ENCODE measurements around the gene RFPL2. TPM values are rescaled to one million over a fixed set of nuclear protein-coding genes. Genes with fewer than 3 reads are reported as not detected.

RFPL2 gene
- total RNA-seq, 6 donors from 2014 or later = 0.49 TPM; not detected in 5

DNA sequence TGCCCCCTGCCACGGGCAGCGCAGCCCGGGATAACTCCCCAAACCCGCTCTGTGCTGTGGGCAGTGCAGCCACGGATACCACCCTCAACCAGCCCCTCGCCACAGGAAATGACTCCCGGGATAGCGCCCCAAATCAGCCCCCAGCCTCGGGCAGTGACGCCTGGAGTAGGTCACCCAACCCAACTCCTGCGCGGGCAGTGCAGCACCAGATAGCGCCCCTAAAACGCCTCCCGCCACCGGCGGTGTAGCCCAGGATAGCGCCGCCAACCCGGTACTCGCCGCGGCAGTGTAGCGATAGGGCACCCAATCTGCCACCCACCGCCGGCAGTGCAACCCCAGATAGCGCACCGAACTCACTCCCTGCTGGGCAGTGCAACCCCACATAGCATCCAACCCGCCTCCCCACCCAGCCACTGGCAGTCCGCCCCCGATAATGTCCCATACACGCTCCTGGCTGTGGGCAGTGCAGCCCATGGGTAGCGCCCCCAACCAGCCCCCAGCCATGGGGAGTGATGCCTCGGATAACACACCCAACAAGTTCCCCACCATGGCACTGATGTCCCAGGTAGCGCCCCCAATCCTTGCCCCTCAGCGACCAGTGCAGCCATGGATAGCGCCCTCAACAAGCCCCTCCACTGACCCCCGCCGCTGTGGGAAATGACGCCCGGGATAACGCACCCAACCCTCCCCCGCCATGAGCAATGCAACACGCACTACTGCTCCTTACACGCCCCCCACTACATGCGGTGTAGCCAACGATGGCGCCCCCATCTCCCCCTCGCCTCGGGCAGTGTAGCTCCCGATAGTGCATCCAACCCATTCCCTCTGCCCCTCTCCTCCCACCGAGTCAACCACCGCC lies 1.5 kb downstream of the RFPL2 start:
- Histone ChIP-seq H3K27ac (no peak overlapping the region), H3K36me3 (no peaks in the 10 kb centered on the region), H3K27me3 (peaks cover 0 to 19% (median 6%) of the 10 kb centered on the region in 4 donors), H3K4me3 (peak overlapping the region in 3 of 4 donors; percentile 25 to 37 (median 33)), H3K9me3 (no peaks in the 10 kb centered on the region), H3K4me1 (peaks cover 13 to 44% (median 17%) of the 10 kb centered on the region in 4 donors)
- ATAC-seq (ENCODE audit: low FRiP score in 2 of 2) (peak in 1 of 2 donors; percentile 13), DNase-seq (peak in 1 of 2 donors; percentile 72)
- TF ChIP-seq POLR2AphosphoS5 (IDR thresholded peaks at IDR 0.05) = no peak
- TF ChIP-seq, protein P1, sequence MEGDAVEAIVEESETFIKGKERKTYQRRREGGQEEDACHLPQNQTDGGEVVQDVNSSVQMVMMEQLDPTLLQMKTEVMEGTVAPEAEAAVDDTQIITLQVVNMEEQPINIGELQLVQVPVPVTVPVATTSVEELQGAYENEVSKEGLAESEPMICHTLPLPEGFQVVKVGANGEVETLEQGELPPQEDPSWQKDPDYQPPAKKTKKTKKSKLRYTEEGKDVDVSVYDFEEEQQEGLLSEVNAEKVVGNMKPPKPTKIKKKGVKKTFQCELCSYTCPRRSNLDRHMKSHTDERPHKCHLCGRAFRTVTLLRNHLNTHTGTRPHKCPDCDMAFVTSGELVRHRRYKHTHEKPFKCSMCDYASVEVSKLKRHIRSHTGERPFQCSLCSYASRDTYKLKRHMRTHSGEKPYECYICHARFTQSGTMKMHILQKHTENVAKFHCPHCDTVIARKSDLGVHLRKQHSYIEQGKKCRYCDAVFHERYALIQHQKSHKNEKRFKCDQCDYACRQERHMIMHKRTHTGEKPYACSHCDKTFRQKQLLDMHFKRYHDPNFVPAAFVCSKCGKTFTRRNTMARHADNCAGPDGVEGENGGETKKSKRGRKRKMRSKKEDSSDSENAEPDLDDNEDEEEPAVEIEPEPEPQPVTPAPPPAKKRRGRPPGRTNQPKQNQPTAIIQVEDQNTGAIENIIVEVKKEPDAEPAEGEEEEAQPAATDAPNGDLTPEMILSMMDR (IDR thresholded peaks at IDR 0.05) = no peak
- no peak for TF ChIP-seq POLR2A (IDR thresholded peaks at IDR 0.05)
- TF ChIP-seq EP300 (IDR thresholded peaks at IDR 0.05) = no peak
- 30 to 68% methylated on average over 17 to 43 of the region's 53 CpGs for WGBS, 2 donors

DNA sequence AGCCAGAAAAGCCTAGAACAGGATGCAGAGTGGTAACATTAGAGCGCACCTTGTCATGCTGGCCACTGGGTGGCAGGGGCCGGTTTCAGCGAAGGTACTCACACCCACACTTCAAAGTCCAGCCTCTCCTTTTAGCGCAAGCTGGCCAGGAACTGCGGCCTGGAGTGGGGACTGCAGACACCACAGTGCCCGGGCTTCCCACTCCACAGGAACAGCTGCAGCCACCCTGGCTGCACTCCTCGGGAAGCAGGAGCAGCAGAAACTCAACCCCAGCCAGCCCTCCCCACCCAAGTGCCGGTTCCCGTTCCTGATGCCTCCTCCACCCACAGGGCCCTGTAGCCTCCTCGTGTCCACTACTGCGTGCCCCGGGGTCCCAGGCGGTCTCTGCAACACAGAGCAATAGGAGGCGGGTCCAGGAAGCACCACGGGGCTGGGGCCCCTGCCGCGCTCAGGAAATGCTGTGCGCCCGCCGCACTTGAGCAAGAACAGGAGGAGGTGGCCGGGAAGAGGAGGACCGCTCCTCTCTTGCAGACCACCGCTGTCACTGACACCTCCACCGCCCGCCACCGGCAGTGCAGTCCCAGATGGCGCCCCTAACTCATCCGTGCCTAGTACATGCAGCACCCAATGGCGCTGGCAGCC lies 2.2 kb downstream of the RFPL2 start:
- Histone ChIP-seq H3K4me1 (peaks cover 13 to 44% (median 17%) of the 10 kb centered on the region in 4 donors), H3K9me3 (no peaks in the 10 kb centered on the region), H3K36me3 (no peaks in the 10 kb centered on the region), H3K4me3 (peak overlapping the region in 3 of 4 donors; percentile 20 to 37 (median 33)), H3K27ac (no peak overlapping the region), H3K27me3 (peaks cover 0 to 19% (median 6%) of the 10 kb centered on the region in 4 donors)
- DNase-seq (peak; percentile 74 to 84), ATAC-seq (ENCODE audit: low FRiP score in 2 of 2) (peak; percentile 27 to 69)
- 1 to 17% methylated on average over 14 to 26 of the region's 29 CpGs for WGBS, 2 donors
- no peak for TF ChIP-seq POLR2A (IDR thresholded peaks at IDR 0.05)
- TF ChIP-seq, protein P1 (IDR thresholded peaks at IDR 0.05) = peak; percentile 35 to 81 (median 69)
- TF ChIP-seq POLR2AphosphoS5 (IDR thresholded peaks at IDR 0.05) = no peak

DNA sequence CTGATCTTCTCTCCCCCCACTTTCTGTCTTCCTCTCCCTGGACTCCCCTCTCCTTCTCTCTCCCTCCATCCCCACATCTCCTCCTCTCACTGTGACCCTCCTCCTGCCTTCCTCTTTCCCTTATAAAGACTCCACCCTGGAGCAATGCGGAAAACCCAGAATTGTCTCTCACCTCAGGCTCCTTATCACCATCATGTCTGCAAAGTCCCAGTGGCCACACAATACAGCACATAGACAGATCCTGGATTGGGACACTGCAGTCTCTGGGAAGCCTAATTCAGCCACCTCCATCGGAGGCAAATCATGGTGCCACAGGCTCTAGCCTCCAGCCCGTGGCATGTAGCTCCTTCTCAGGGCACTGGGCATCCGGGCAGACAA lies 2.7 kb downstream of the RFPL2 start:
- no peak for DNase-seq
- TF ChIP-seq, protein P1 (IDR thresholded peaks at IDR 0.05) = no peak
- no peak for TF ChIP-seq POLR2A (IDR thresholded peaks at IDR 0.05)
- no peak for TF ChIP-seq POLR2AphosphoS5 (IDR thresholded peaks at IDR 0.05)
- no peak for TF ChIP-seq EP300 (IDR thresholded peaks at IDR 0.05)
- no peaks in the 10 kb centered on the region for H3K36me3 ChIP-seq
- no peak overlapping the region for H3K27ac ChIP-seq
- ATAC-seq (ENCODE audit: low FRiP score in 2 of 2) = no peak
- peaks cover 13 to 44% (median 17%) of the 10 kb centered on the region in 4 donors for H3K4me1 ChIP-seq
- no peaks in the 10 kb centered on the region for H3K9me3 ChIP-seq
- 15 to 28% methylated on average over 4 of the region's 4 CpGs for WGBS, 2 donors
- H3K4me3 ChIP-seq = peak overlapping the region in 1 of 4 donors; percentile 33
- H3K27me3 ChIP-seq = peaks cover 0 to 19% (median 6%) of the 10 kb centered on the region in 4 donors

DNA sequence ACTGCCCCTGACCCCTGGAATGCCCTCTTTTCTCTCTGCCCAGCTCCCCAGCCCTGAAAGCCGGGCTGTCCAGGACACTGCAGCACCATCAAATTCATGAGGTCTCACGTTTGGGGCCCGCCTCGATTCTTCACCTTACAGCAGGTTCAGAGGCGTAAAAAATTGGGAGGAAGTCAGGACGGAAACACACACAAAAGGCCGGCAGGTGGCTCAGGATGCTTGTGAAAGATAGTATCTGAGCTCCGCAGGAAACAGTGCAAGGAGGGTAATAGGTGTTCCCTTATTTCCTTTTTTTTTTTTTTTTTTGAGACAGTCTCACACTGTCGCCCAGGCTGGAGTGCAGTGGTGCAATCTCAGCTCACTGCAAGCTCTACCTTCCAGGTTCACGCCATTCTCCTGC lies 4.1 kb downstream of the RFPL2 start:
- H3K36me3 ChIP-seq = no peaks in the 10 kb centered on the region
- H3K27me3 ChIP-seq = peaks cover 0 to 19% (median 6%) of the 10 kb centered on the region in 4 donors
- H3K4me3 ChIP-seq = no peak overlapping the region
- peaks cover 13 to 32% (median 17%) of the 10 kb centered on the region in 4 donors for H3K4me1 ChIP-seq
- H3K27ac ChIP-seq = no peak overlapping the region
- no peak for DNase-seq
- 57 to 59% methylated on average over 10 of the region's 10 CpGs for WGBS, 2 donors
- TF ChIP-seq POLR2AphosphoS5 (IDR thresholded peaks at IDR 0.05) (no peak), EP300 (IDR thresholded peaks at IDR 0.05) (no peak), POLR2A (IDR thresholded peaks at IDR 0.05) (no peak)
- TF ChIP-seq, protein P1 (IDR thresholded peaks at IDR 0.05) = no peak
- no peaks in the 10 kb centered on the region for H3K9me3 ChIP-seq
- ATAC-seq (ENCODE audit: low FRiP score in 2 of 2) = no peak
